Activated naive CD8-positive, alpha-beta T cell treated with anti-CD3 and anti-CD28 coated beads, Interleukin-2, amount 50 U/mL, for 16 hours (primary cell): ENCODE data around the gene MYLK3.

Experiments used
- DNase-seq: peaks from one replicate; pipeline ENCODE4 v3.0.0-alpha.2; 2020; ENCODE audit warnings: low read depth, low spot score

MYLK3 gene

DNA sequence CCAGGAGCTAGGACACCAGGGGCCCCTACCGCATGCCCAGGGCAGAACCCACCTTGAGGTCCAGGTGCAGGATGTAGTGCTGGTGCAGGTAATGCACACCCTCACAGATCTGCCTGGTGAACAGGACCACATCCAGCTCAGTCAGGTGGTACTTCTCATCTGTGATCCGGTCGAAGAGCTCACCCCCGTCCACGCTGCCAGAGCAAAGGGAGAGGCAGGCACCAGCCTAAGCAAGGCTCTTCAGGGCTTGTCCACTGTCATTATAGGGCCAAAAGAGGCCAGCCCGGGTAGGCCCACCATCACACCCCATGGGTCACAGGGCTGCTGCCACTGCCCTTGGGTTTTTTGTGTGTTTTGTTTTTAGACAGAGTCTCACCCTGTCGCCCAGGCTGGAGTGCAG is 21.0 kb downstream of the MYLK3 start:
- no peak for DNase-seq

DNA sequence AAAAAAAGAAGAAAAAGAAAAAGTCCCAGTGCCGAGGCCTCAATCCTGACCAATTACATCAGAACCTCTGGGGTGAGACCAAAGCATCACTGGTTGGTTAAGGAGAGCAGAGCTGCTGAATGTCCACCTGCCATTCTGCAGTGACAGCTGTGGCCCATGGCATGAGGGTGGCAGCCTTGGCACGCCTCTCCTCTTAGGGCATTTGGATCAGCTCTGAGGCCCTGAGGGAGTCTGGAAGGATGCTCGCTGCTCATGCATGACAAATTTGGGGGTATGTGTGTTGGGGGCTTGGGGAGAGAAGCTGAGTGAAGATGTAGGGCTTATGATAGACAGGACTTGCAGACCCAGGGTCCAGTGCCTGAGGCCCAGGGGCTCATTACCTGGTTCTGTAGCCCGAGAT is 26.3 kb downstream of the MYLK3 start:
- DNase-seq: no peak

DNA sequence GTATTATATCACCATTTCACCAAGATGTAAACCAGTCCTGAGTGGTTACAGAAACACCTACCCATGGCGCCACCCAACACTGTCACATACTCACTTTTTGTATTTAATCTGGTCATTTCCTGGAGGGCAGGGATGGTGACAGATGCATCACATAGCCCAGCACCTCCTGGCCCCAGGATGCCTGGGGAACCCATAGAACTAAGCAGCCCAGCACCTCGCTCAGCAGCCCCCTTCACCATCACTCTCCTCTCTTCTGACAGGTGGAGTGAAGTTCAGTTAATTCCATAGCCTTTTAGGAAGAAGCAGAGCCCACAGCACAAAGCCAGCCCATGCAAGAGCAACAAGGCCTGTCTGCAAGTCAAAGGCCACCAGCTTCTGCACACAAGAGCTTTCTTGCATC is 27.5 kb downstream of the MYLK3 start:
- DNase-seq: no peak

DNA sequence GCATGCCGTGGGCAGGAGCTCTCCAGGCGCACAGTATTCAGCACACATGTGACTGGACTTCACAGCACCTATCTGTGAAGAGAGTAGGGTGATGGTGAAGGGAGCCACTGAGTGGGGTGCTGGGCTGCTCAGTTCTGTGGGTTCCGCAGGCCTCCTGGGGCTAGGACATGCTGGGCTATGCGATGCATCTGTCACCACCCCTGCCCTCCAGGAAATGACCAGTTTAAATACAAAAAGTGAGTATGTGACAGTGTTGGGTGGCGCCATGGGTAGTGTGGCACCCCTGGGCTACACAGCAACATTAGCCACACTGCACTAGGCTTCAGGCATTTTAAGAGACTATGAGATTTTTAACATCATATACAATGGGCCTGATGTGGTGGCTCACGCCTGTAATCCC is 28.6 kb downstream of the MYLK3 start:
- DNase-seq: no peak

DNA sequence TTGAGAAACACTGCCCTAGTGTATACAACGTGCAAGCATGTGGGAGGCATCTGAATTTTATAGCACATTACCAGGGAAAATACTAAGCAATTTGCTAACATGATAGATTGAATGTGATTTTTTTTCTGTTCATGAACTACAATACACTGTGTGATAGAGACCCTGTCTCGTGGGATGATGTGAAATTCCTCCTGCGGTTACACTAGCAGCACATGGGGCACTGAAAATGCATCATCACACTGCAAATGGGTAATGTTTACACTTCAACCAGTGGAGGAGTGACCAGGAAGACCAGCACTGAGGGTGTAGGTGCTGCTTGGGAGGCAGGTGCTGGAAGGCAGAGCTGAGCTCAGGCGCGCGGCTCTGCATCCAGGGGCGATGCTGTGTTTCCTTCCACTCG is 29.9 kb downstream of the MYLK3 start:
- no peak for DNase-seq

DNA sequence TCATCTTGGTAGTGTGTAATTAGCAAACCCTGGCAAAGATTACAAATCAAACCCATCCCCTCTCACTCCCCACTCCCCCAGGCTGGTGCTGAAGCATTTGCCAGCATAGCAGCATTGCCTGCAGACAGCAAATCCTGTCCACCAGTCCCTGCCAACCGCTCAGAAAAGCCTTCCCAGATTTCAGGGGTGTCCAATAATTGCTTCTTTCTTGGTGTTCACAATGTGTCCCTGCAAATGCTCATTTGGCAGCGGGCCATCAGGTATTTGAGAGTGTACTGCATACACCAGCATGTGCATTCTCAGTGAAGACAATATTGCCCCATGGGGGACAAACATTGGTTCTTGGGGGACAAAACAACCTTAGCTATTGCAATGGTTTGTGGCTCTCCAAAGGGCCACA is 30.5 kb downstream of the MYLK3 start:
- DNase-seq: no peak

DNA sequence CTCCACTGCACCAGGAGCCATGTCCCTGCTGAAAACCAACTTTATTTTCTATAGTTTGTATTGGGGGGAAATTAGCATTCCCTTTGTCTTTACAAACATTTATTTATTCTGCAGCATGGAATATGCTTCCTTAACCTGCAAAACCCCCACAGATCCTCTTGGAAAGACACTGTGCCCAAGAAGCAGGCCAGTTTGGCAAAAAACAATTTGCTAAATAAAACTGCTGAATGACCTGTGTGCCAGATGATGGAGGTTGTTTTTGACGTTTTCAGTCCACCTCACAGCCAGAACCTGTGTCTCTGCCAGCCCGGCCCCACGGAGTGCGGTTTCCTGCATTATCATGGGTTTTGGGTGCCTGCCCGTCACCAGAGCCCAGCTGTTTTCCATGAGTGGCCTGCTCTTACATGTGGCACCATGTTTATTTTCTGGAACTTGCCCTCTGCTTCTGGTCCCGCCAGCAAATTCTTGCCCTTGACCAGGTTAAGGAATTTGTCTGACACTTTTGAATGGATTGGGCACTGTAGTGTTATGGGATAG is 32.3 kb downstream of the MYLK3 start:
- no peak for DNase-seq

DNA sequence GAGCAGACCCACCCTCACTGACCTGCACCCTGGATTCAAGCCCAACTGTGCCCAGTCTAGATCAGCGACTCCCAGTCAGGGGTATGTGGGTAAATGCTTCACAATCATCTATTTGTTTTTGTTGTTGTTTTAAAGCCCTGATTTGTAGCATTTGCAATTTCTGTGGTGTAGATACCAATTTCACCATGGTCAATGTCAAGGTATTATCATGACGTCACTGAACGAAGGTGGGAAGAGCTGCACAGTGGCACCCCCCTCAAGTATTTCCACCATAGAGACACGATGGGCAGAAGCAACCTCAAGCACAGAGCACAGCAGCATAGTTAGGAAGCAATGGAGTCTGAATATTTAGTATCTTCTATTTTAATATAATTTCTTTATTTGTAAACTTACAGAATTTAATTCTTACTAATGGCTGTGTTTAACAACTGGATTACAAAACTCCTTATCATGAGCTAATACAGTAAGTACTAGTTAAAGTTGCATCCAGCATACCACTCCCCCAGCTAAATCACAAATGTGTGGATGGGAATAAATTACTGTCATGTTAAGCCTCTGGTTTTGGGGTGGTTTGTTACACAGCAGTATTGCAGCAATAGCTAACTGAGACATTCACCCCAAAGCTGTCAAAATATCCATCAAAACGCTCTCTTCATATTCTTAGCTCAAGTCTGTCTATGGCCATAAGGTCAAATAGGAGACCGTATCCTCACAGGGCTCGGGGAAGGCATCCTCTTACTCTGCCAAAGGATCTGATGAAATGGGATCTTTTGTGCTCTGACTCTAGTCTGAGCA is 33.1 kb downstream of the MYLK3 start:
- DNase-seq: no peak

DNA sequence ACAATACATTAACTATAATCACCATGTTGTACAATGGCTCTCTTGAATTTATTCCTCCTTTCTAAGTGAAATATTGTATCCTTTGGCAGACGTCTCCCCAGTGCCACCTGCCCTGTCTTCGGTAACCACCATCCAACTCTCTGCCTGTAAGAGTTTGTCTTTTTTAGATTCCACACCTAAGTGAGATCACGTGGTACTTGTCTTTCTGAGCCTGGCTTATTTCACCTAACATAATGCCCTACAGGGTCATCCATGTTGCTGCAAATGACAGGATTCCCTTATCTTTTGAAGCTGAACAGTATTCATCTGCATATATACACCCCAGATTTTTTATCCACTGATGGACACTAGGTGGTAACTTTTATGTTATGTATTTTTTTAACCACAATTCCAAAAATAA is 34.5 kb downstream of the MYLK3 start:
- DNase-seq: no peak

DNA sequence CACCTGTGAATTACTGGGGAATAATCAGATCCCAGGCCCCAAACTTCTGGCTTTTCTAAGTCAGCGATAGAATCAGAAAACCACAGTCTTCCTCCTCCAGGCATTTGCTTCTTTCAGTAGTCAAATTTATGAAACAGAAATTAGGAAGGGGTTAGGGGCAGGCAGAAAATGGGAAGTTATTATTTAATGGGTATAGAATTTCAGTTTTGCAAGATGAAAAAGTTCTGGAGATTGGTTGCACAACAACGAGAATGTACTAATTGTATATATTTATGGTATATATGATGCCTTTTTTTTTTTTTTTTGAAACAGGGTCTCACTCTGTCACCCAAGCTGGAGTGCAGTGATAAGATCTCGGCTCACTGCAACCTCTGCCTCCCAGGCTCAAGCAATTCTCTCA is 35.2 kb downstream of the MYLK3 start:
- no peak for DNase-seq

DNA sequence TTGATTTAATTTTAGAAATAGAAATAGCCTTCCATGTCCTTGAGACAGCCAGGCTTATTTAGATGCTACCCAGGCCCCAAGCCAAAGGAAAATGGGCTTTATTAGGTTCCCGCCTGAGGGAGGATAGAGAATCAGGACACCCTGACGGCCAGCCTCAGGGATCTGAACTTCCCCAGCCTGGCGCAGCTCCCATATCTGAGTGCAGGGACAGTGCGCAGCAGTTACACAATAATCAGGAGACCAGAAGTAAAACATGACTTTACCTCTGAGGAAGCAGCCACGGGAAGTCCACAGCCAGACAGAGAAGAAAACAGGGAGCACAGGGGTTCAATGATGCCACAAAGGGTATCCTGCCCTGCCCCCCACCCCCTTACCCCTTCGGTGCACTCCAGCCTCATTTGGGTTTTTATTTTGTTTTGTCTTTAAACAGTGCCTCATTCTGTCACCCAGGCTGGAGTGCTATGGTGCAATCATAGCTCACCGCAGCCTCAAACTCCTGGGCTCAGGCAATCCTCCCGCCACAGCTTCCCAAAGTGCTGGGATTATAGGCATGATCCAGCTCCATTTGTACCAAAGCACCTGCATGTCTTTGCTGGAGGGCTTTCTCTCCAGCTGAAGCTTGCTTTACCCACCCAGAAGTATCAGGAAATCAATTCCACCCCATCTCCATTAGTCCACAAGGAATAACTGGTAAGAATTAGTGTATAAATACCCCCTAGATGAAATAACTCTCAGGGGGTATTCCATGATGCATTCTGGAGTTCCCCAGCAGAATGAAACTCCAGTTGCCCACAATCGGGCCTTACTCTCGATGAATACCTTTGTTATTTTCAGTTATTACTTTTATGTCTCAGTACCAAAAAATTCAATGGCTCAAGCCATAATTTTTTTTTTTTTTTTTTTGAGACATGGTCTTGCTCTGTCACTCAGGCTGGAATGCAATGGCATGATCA is 36.8 kb downstream of the MYLK3 start:
- DNase-seq: no peak

DNA sequence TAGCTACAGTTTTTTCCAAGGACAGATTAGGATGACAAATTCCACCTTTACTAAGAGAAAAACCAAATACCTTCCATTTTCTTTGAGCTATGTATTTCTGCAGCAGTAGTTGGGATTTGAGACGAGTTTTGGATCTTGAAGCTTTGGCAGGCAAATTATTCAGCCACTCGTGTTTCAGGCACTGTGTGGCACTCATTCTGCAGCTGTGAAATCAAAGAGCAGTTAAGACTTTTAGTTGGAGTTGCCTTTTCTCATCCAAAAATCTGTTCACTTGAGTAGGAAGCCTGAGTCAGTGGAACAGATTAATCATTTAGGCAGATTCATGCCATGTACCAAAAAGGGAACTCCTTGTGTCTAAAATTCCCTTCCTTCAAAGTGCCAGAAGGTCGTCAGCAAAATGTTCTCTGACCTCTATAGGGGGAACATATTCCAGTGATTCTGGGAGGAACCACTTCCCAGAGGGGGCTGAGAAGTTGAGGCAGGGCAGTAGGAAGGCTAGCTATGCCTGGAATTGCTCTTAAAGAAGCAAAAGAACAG is 38.6 kb downstream of the MYLK3 start:
- DNase-seq: no peak

DNA sequence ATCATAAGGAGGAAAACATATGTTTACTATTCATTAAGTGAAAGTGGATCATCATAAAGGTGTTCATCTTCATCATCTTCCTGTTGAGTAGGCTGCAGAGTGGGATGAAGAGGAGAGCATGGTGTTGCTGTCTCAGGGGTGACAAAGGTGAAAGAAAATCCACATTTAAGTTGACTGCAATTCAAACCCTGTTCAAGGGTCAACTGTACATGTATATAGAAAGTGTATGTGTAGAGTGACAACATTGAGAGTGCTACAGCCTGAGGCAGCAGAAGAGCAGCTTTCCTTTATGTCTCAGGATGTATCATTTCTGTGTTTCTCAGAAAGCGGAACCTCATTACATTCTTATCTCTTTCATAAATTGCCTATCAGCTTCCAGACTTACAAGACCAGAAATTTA is 41.5 kb downstream of the MYLK3 start:
- no peak for DNase-seq

DNA sequence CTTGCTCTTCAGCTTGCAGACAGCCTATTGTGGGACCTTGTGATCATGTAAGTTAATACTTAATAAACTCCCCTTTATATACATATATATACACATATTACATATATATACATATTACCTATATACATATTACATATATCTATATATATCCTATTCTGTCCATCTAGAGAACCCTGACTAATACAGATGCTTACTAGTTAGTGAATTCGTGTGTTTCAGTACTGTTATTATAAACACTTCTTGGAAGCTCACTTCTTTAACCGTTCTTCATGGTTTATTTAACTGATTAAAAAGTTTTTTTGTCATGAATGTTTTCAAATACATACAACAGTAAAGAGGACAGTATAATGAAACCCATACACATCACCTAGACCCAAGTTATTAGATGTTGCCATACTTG is 46.1 kb downstream of the MYLK3 start:
- no peak for DNase-seq

DNA sequence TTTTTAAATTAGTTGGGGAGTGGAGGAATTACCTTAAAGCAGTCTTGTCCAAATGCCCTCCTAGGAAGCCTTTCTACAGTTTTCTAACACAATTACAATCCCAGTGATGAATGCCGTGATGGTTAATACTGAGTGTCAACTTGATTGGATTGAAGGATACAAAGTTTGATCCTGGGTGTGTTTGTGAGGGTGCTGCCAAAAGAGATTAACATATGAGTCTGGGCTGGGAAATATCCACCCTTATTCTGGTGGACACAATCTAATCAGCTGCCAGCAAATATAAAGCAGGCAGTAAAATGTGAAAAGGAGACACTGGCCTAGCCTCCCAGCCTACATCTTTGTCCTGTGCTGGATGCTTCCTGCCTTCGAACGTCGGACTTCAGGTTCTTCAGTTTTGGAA is 46.5 kb downstream of the MYLK3 start:
- DNase-seq: no peak

DNA sequence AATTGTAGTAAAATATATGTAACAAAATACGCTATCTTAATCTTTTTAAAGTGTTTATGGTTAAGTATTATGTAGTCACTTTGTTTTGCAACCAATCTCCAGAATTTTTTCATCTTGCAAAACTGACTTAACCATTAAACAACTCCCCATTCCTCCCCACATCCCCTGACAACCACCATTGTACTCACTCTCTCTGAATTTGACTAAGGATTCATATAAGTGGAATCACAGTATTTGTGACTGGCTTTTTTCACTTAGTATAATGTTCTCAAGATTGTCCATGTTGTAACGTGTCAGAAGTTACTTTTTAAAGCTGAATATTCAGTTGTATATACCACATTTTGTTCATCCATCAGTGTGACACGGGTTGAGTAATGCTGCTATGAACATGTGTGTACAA is 48.1 kb downstream of the MYLK3 start:
- DNase-seq: no peak

DNA sequence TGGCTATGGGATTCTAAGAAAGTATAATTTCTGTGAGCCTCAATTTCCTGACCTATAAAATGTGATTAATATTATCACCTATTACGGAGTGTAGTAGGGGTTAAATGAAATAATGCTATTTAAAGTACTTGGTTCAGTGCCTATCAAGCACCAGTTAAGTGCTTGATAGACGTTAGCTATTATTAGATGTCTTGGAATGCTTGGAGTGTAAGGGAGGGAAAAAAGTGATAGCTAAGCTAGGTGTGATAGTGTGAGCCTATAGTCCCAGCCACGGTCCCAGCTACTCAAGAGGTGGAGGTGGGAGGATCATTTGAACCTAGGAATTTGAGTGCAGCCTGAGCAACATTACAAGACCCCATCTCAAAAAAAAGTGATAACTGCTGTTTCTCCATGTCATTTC is 51.2 kb downstream of the MYLK3 start:
- no peak for DNase-seq

DNA sequence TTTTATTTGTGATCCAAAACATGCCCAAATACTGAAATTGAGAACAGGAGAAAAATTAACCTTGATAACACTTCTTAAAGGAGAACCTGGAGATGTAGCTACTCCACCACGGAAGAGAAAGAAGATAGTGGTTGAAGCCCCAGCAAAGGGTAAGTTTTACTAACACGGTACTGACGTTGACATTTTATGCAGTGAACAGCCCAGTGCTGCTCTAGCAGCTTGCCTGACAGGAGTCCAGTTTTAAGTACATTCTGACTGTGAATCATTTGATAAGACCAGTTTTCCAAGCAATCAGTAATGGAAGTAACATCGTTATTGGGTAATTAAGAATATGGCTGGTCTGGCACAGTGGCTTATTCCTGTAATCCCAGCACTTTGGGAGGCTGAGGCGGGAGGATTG is 52.2 kb downstream of the MYLK3 start:
- DNase-seq: no peak

DNA sequence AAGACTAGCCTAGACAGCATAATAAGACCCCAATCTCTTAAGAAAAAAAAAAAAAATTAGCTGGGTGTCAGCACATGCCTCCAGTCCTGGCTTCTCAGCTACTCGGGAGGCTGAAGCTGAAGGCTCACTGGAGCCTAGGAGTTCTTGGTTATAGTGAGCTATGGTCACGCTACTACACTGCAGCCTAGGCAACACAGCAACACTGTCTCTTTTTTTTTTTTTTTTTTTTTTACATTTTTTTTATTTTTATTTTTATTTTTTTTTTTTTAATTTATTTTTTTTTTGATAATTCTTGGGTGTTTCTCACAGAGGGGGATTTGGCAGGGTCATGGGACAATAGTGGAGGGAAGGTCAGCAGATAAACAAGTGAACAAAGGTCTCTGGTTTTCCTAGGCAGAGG is 54.5 kb downstream of the MYLK3 start:
- no peak for DNase-seq

DNA sequence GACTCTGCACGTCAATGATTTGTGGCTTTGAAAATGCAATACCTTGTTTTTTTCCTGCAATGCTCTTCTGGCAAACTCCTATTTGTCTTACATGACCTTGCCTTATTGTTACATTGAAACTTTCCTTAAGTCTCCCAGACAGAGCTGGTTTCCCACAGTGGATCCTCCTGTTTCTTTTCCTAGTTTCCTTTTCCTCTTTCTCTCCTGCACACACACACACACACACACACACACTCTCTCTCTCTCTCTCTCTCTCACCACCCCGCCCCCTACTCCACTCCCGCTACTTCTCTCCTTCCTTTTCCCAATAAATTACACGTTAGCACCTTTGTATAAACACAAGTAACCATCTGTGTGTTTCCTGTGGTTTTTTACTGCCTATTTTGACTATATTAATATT is 56.4 kb downstream of the MYLK3 start:
- DNase-seq: no peak

DNA sequence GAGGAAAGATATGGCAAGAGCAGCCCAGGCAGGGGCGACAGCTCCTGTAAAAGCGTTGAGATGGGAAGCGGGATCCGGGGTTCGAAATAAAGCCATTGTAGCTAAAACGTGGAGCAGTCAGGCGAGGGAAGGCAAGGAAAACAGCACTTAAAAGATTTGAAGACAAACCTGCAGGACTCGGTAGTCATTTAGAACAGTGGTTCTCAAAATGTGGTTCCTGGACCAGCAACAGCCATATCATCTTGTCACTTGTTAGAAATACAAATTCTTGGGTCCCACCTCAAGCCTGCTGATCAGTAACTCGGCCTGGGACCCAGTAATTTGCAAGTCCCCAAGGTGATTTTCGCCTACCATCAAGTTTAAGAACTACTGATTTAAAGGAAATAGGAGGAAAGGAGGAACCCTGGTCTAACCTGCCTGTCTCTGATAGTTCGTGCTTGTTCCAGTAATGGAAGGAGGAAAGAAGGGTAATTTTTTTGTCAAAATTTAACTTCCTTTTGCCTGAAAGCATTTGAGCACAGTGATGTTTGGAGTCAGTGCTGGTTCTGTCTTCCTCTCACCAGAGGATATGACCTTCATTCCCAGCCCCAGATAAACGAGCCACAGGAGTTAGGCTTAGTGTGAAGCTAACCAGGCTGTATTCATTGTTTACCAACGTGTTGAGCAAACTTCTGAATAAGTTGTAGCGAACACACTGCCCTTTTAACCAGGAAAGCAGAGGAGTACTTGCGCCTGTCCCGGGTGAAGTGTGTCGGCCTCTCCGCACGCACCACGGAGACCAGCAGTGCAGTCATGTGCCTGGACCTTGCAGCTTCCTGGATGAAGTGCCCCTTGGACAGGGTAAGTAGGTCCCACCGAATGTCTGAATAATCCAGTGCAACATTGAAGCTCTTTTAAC is 57.6 kb downstream of the MYLK3 start:
- DNase-seq: no peak
